ENCODE measurements around the gene PXYLP1. TPM values are rescaled to one million over a fixed set of nuclear protein-coding genes. Genes with fewer than 3 reads are reported as not detected.
A peak's percentile ranks its signal among the peaks of the same experiment; 100 is the strongest.

The PXYLP1 gene
- total and polyA plus RNA-seq, 9 of the 15 experiments (the other 6 are each of a cell fraction or from before 2014, with no cell fraction given) = 0.80 to 2.9 (median 1.3) TPM

DNA sequence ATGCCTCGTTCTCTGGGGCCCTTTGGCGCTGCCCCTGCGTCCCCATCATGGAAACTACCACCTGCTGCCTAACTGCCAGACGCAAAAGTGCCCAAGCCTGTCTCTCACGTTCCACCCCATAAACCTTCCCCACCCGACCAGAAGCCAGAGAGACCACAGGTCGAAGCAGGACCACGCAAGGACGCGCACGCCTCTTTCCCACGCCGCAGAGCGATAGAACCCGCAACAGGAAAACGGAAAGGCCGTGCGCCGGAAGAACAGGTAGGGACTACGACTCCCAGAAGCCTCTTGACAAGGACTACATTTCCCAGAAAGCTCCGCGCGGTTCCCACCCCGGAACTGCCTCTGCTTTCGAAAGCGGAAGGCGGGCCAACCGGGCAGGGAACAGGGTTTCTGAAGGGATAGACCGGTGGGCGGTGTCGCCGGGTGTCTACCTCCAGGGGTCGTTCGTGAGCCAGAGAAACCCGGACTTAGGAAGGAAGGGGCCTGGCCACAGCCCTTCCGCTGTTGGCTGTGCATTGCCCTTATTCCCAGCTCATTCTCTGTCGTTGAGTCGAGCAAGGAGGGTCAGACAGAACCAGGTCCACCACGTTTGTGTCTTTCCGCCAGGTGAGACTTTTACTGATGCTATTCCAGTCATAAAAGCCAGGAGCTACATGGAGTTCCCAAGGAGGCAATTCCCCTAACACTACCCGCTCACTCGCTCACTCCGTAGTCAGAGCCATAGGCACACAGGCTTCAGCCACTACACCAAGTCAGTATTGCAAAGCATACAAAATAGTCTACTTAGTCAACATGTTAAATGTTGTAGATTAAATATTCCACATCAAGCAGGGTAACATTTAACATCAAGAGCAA, 80.1 kb downstream of the PXYLP1 start (continued):
- TF ChIP-seq, protein P1, sequence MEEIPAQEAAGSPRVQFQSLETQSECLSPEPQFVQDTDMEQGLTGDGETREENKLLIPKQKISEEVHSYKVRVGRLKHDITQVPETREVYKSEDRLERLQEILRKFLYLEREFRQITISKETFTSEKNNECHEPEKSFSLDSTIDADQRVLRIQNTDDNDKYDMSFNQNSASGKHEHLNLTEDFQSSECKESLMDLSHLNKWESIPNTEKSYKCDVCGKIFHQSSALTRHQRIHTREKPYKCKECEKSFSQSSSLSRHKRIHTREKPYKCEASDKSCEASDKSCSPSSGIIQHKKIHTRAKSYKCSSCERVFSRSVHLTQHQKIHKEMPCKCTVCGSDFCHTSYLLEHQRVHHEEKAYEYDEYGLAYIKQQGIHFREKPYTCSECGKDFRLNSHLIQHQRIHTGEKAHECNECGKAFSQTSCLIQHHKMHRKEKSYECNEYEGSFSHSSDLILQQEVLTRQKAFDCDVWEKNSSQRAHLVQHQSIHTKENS (CRISPR knock-in tag; IDR thresholded peaks at IDR 0.05) = no peak
- peak; percentile 22 for TF ChIP-seq RBM39 (optimal IDR thresholded peaks at IDR 0.05; ENCODE audit: low read depth, low read length)
- TF ChIP-seq BRCA1 (IDR thresholded peaks at IDR 0.05) = no peak
- no peak for TF ChIP-seq BRCA1 (CRISPR knock-in tag; IDR thresholded peaks at IDR 0.05)
- TF ChIP-seq CREM (IDR thresholded peaks at IDR 0.05; ENCODE audit: low read depth) = peak; percentile 95
- peak; percentile 90 for TF ChIP-seq HNRNPLL (IDR thresholded peaks at IDR 0.05; ENCODE audit: low read depth, low read length, poor library complexity, severe bottlenecking)
- peak; percentile 61; the same call in 1 of the 2 replicates for TF ChIP-seq CBFB (CRISPR knock-in tag; IDR thresholded peaks at IDR 0.05)
- 0 out of 2 replicates have a peak, but pooled peaks have one; percentile 21 for TF ChIP-seq MECOM (CRISPR knock-in tag; IDR thresholded peaks at IDR 0.05)
- TF ChIP-seq, protein P2, sequence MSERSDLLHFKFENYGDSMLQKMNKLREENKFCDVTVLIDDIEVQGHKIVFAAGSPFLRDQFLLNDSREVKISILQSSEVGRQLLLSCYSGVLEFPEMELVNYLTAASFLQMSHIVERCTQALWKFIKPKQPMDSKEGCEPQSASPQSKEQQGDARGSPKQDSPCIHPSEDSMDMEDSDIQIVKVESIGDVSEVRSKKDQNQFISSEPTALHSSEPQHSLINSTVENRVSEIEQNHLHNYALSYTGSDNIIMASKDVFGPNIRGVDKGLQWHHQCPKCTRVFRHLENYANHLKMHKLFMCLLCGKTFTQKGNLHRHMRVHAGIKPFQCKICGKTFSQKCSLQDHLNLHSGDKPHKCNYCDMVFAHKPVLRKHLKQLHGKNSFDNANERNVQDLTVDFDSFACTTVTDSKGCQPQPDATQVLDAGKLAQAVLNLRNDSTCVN (CRISPR knock-in tag; IDR thresholded peaks at IDR 0.05) = peak; percentile 76; the same call in 1 of the 2 replicates
- TF ChIP-seq SRF (CRISPR knock-in tag; IDR thresholded peaks at IDR 0.05) = peak in 1 of 2 experiments; percentile 76; a peak in 2 of 4 replicates
- TF ChIP-seq SIX5 (IDR thresholded peaks at IDR 0.05; ENCODE audit: borderline replicate concordance in 1 of 2, insufficient read depth in 1 of 2, low read depth in 1 of 2, low read length in 2 of 2) = peak; percentile 92 to 97
- TF ChIP-seq, protein P3, sequence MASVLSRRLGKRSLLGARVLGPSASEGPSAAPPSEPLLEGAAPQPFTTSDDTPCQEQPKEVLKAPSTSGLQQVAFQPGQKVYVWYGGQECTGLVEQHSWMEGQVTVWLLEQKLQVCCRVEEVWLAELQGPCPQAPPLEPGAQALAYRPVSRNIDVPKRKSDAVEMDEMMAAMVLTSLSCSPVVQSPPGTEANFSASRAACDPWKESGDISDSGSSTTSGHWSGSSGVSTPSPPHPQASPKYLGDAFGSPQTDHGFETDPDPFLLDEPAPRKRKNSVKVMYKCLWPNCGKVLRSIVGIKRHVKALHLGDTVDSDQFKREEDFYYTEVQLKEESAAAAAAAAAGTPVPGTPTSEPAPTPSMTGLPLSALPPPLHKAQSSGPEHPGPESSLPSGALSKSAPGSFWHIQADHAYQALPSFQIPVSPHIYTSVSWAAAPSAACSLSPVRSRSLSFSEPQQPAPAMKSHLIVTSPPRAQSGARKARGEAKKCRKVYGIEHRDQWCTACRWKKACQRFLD (CRISPR knock-in tag; IDR thresholded peaks at IDR 0.05) = no peak
- TF ChIP-seq, protein P4, sequence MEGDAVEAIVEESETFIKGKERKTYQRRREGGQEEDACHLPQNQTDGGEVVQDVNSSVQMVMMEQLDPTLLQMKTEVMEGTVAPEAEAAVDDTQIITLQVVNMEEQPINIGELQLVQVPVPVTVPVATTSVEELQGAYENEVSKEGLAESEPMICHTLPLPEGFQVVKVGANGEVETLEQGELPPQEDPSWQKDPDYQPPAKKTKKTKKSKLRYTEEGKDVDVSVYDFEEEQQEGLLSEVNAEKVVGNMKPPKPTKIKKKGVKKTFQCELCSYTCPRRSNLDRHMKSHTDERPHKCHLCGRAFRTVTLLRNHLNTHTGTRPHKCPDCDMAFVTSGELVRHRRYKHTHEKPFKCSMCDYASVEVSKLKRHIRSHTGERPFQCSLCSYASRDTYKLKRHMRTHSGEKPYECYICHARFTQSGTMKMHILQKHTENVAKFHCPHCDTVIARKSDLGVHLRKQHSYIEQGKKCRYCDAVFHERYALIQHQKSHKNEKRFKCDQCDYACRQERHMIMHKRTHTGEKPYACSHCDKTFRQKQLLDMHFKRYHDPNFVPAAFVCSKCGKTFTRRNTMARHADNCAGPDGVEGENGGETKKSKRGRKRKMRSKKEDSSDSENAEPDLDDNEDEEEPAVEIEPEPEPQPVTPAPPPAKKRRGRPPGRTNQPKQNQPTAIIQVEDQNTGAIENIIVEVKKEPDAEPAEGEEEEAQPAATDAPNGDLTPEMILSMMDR (IDR thresholded peaks at IDR 0.05 in 2 of 3, conservative IDR thresholded peaks at IDR 0.05 in 1 of 3; ENCODE audit: insufficient read depth in 2 of 3, low read depth in 1 of 3, low read length in 3 of 3) = peak; percentile 92 to 98 (median 96)
- 0 out of 2 replicates have a peak, but pooled peaks have one; percentile 27 for TF ChIP-seq SMAD3 (CRISPR knock-in tag; conservative IDR thresholded peaks at IDR 0.05)
- TF ChIP-seq ATF1 (CRISPR knock-in tag; IDR thresholded peaks at IDR 0.05) = no peak
- peak; percentile 90 for TF ChIP-seq ATF1 (tag; IDR thresholded peaks at IDR 0.05)
- TF ChIP-seq PHF21A (IDR thresholded peaks at IDR 0.05; ENCODE audit: borderline replicate concordance, low read depth) = no peak
- peak; percentile 89 for TF ChIP-seq EGR1 (conservative IDR thresholded peaks at IDR 0.05)
- TF ChIP-seq POLR2G (IDR thresholded peaks at IDR 0.05; ENCODE audit: low read depth, low read length) = peak; percentile 91
- peak; percentile 59; the same call in 1 of the 2 replicates for TF ChIP-seq NBN (IDR thresholded peaks at IDR 0.05; ENCODE audit: low read depth)
- TF ChIP-seq, protein P5, sequence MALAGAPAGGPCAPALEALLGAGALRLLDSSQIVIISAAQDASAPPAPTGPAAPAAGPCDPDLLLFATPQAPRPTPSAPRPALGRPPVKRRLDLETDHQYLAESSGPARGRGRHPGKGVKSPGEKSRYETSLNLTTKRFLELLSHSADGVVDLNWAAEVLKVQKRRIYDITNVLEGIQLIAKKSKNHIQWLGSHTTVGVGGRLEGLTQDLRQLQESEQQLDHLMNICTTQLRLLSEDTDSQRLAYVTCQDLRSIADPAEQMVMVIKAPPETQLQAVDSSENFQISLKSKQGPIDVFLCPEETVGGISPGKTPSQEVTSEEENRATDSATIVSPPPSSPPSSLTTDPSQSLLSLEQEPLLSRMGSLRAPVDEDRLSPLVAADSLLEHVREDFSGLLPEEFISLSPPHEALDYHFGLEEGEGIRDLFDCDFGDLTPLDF (CRISPR knock-in tag; IDR thresholded peaks at IDR 0.05) = peak; percentile 37; the same call in 1 of the 2 replicates

Measured in K562 (cell line).